ENCODE measurements around the gene HSD3B2.

The HSD3B2 gene

DNA sequence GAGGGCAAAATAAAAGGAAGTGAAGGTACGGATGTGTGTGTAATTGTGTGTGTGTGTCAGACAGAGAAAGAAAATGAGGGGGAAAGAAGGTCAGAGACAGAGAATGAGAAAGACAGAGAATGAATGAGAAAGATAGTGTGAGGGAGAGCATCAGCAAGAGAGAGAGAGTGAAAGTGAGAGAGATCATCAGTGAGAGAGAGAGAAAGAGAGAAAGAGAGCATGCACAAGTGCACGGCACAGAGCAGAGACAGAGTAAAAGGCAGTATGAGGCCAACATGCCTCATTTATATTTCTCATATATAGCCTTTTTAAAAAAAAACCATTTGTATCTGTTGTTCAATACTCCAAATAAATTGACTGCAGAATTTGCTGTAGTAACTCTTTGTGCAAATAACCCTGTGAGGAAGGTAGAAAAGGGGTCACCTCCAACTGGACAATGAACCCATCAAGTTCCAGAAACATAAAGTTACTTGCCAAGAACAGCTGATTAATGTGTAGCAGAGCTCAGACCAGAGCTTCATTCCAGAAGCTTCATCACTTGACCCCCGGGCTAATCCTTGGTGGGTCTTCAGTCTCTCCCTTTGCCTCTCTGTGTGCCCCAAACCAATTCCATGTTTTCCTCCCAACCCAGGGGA, 1.2 kb downstream of the HSD3B2 start:
- peaks cover 3% of the 10 kb centered on the region for H3K27me3 ChIP-seq
- no peaks in the 10 kb centered on the region for H3K36me3 ChIP-seq
- no peaks in the 10 kb centered on the region for H3K9me3 ChIP-seq
- H3K4me1 ChIP-seq (ENCODE audit: control insufficient read depth in 1 of 2, insufficient read depth in 1 of 2, low read depth in 1 of 2, low read length in 1 of 2), result no peaks in the 10 kb centered on the region
- TF ChIP-seq CTCF (IDR thresholded peaks at IDR 0.05), result no peak
- no peak overlapping the region for H3K4me3 ChIP-seq (ENCODE audit: low read depth in 1 of 2, low read length in 1 of 2)
- no peak overlapping the region for H3K27ac ChIP-seq

DNA sequence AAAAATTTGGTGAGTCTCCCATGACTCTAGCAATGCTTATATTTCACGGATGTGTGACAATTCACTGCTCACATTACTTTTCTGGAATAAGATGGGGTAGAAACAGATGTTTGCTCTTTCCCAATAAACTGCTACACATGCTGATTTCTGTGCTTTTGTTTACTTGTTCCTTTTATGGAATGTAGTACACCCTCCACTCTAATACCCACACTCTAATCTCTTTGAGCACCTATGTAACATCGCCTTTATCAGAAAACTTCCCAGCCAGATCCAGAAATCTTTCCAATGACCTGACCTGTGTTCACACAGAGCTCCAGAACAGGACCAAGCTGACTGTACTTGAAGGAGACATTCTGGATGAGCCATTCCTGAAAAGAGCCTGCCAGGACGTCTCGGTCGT, 4.2 kb downstream of the HSD3B2 start:
- H3K27ac ChIP-seq, result no peak overlapping the region
- no peak overlapping the region for H3K4me3 ChIP-seq (ENCODE audit: low read depth in 1 of 2, low read length in 1 of 2)
- H3K4me1 ChIP-seq (ENCODE audit: control insufficient read depth in 1 of 2, insufficient read depth in 1 of 2, low read depth in 1 of 2, low read length in 1 of 2), result no peaks in the 10 kb centered on the region
- no peak for TF ChIP-seq CTCF (IDR thresholded peaks at IDR 0.05)
- no peaks in the 10 kb centered on the region for H3K36me3 ChIP-seq
- peaks cover 3% of the 10 kb centered on the region for H3K27me3 ChIP-seq
- H3K9me3 ChIP-seq, result no peaks in the 10 kb centered on the region

DNA sequence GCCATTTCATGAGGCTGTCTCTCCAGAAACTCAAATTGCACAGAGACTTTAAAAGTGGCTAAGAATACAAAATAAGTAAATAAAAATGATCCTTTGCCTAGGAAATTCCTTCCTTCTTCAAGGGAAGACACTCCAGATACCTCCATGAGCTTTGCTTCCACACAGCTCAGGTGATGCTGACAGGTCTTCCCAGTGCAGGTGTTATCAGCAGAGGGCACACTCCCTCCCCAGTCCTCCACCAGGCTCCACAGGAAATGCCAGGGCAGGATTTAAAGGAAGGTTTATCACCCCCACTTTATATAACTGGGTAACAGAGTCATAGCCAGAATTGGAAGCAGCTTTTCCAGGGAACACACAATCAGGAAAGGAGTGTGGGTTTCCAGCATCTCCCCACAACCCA, 5.7 kb downstream of the HSD3B2 start:
- Histone ChIP-seq H3K9me3 (no peaks in the 10 kb centered on the region), H3K4me3 (ENCODE audit: low read depth in 1 of 2, low read length in 1 of 2) (no peak overlapping the region), H3K27ac (no peak overlapping the region), H3K4me1 (ENCODE audit: control insufficient read depth in 1 of 2, insufficient read depth in 1 of 2, low read depth in 1 of 2, low read length in 1 of 2) (no peaks in the 10 kb centered on the region), H3K27me3 (peaks cover 3% of the 10 kb centered on the region), H3K36me3 (no peaks in the 10 kb centered on the region)
- TF ChIP-seq CTCF (IDR thresholded peaks at IDR 0.05), result no peak

DNA sequence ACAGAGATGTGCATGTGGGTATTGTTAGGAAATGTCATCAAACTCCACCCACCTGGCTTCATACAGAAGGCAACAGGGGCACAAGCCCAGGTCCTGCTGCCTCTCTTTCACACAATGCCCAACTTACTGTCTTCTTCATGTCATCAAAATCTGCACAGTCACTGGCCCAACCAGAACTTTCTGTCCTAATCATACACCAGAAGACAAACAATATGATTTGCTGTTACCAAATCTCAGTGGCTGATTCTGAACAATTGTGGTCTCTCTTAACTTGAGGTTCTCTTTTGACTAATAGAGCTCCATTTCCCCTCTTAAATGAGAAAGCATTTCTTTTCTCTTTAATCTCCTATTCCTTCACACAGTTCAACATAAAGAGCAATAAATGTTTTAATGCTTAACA, 7.7 kb downstream of the HSD3B2 start:
- H3K4me3 ChIP-seq (ENCODE audit: low read depth in 1 of 2, low read length in 1 of 2), result no peak overlapping the region
- peaks cover 3% of the 10 kb centered on the region for H3K27me3 ChIP-seq
- H3K36me3 ChIP-seq, result no peaks in the 10 kb centered on the region
- H3K4me1 ChIP-seq (ENCODE audit: control insufficient read depth in 1 of 2, insufficient read depth in 1 of 2, low read depth in 1 of 2, low read length in 1 of 2), result no peaks in the 10 kb centered on the region
- H3K27ac ChIP-seq, result no peak overlapping the region
- no peaks in the 10 kb centered on the region for H3K9me3 ChIP-seq
- no peak for TF ChIP-seq CTCF (IDR thresholded peaks at IDR 0.05)

DNA sequence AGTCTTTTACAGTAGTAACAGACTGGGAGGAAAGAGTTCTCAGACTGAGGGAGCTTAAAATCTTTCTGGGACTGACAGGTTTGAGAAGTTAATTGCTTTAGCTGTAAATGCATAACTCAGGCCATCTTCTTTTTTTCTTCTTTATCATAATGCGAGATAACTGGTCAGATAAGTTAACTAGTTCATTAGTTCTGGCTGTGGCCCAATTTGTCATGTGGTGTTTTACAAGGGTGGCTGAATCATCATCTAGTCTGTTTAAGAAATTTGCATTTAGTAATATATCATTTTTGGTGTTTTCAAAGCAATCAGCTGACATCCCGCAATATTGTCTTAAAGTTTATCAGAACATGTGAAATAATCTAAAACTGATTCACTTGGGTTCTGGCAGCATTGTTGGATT, 14.0 kb downstream of the HSD3B2 start:
- Histone ChIP-seq H3K27ac (no peak overlapping the region), H3K9me3 (no peaks in the 10 kb centered on the region), H3K4me1 (ENCODE audit: control insufficient read depth in 1 of 2, insufficient read depth in 1 of 2, low read depth in 1 of 2, low read length in 1 of 2) (no peaks in the 10 kb centered on the region), H3K27me3 (no peaks in the 10 kb centered on the region), H3K4me3 (ENCODE audit: low read depth in 1 of 2, low read length in 1 of 2) (no peak overlapping the region), H3K36me3 (no peaks in the 10 kb centered on the region)
- no peak for TF ChIP-seq CTCF (IDR thresholded peaks at IDR 0.05)

GRCh38 chr1:119429687-119430086, 14.7 kb downstream of the HSD3B2 start:
- TF ChIP-seq CTCF (IDR thresholded peaks at IDR 0.05), result no peak
- H3K4me1 ChIP-seq (ENCODE audit: control insufficient read depth in 1 of 2, insufficient read depth in 1 of 2, low read depth in 1 of 2, low read length in 1 of 2), result no peaks in the 10 kb centered on the region
- H3K4me3 ChIP-seq (ENCODE audit: low read depth in 1 of 2, low read length in 1 of 2), result no peak overlapping the region
- H3K27me3 ChIP-seq, result no peaks in the 10 kb centered on the region
- H3K36me3 ChIP-seq, result no peaks in the 10 kb centered on the region
- no peak overlapping the region for H3K27ac ChIP-seq
- no peaks in the 10 kb centered on the region for H3K9me3 ChIP-seq

Measured in neutrophil (primary cell).